Right renal cortex interstitium (tissue), 3 donors: Measurements from ENCODE around the gene ATP9A. TPM values are rescaled to one million over a fixed set of nuclear protein-coding genes. Genes with fewer than 3 reads are reported as not detected.
"Not testable (repeated sequence)": the region's sequence is repeated elsewhere in the genome, so short reads cannot be mapped to it uniquely, and the experiment has no call there.

Experiments used
- DNase-seq, 3 donors: peaks; one replicate each; pipeline ENCODE4 v3.0.0-alpha.2; 2013; ENCODE audit warnings: low read depth in 3 of 3, low spot score in 2 of 3
- polyA plus RNA-seq, 3 donors: library from polyadenylated mRNA; unstranded; fragments of 120-200 nt; gene quantifications; one replicate each; pipeline ENCODE4 v1.2.1, GENCODE V29; 2013; ENCODE audit not compliant: insufficient read length in 3 of 3

ATP9A gene
- polyA plus RNA-seq, 3 donors: 58.7 to 62.6 (median 61.4) TPM

GRCh38 chr20:51696304-51697071, 71.7 kb downstream of the ATP9A start:
- DNase-seq: no peak

DNA sequence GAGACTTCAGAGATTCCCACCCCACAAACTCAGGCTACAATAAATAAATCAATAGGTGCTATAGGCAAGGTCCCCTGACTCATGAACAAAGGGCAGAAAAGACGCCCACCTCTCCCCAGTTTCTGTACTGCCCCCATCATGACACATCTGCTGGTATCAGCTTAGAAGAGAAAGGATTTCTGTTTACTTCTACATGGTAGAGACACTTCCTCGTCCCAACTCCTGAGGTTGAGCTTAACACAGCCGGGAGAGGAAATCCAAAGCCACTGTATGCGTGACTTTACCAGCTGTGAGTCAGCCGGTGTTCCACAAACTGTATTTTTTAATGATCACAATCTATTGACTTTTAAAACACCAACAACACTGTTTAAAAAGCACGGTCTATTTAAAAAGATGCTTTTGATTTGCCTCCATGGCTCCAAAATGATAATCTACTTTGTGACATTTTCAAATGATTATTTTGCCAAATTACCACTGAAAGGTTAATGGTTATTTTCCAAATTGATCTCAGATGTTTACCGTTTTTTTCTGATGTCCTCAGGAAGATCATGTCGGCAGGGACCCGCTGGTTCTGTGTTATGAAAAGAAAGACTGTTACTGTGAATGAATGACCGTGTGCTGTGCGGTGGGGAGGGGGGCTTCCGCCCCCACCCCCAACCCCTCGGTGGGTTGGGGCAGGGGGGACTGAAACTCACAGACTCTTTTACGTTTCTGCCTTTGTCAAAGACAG, 72.5 kb downstream of the ATP9A start:
- no peak for DNase-seq

- no peak for DNase-seq
Measured at GRCh38 chr20:51692806-51693400, 75.3 kb downstream of the ATP9A start.

DNA sequence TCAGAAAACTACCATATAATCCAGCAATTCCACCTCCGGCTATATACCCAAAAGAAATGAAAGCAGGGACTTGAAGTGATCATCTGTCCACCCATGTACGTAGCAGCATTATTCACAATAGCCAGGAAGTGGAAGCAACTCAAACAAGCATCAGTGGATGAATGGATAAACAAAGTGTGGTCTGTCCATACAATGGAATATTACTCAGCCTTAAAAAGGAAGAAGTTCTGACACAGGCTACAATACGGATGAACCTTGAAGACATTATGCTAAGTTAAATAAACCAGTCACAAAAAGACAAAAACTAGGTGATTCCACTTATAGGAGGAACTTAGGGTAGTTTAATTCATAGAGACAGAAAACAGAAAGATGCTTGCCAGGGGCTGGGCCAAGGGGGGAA, 76.5 kb downstream of the ATP9A start:
- DNase-seq: no peak

- DNase-seq: no peak
Measured at GRCh38 chr20:51688600-51689244, 79.5 kb downstream of the ATP9A start.

DNA sequence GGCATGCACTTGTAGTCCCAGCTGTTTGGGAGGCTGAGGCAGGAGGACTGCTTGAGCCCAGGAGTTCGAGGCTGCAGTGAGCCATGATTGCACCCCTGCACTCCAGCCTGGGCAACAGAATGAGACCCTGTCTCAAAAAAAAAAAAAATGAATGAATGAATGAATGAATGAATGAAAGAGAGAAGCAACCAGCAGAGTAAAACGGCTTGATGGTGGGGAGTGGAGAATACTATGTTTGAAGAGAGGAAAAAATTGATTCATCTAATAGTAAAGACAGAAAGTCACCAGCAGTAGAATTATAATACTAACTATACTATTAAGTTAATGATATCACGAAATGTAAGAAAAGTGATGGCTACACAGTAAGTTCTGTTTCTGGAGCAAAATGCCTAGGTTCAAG, 80.6 kb downstream of the ATP9A start:
- DNase-seq: no peak

GRCh38 chr20:51687108-51687507, 81.1 kb downstream of the ATP9A start:
- DNase-seq: no peak

- not testable (repeated sequence) for DNase-seq
Measured at GRCh38 chr20:51685494-51685893, 82.7 kb downstream of the ATP9A start.

- DNase-seq: no peak
Measured at GRCh38 chr20:51680067-51680749, 88.0 kb downstream of the ATP9A start.

DNA sequence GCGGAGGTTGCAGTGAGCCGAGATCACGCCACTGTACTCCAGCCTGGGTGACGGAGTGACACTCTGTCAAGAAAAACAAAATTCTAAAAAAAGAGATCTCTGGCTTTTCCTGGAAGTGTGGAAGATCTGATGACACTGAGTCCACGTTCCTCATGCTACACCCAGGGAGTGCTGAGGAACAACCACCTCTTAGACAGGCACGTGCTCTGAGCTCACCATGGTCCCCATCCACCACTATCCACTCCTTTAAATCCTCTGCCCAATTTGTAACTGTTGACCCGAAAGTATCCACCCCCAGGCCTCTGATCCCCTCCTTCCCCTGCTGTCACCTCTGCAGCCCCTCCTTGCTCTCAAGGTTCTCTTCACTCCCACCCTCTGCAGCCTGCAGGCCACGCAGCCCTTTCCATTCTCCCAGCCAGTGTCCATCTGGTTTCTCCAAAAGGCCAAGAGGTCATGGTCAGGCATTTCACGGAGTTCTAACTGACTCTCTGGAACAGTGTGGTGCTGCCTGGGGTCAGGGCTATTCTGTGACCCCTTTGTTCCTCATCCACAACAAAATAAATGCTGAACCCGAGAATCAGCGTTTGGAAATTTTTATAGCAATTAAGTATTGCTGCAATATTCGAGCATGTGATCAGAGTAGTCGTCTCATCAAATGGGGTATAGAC, 88.8 kb downstream of the ATP9A start:
- DNase-seq: no peak

- no peak for DNase-seq
Measured at GRCh38 chr20:51678026-51678697, 90.0 kb downstream of the ATP9A start.

GRCh38 chr20:51668947-51669346, 99.2 kb downstream of the ATP9A start:
- no peak for DNase-seq

DNA sequence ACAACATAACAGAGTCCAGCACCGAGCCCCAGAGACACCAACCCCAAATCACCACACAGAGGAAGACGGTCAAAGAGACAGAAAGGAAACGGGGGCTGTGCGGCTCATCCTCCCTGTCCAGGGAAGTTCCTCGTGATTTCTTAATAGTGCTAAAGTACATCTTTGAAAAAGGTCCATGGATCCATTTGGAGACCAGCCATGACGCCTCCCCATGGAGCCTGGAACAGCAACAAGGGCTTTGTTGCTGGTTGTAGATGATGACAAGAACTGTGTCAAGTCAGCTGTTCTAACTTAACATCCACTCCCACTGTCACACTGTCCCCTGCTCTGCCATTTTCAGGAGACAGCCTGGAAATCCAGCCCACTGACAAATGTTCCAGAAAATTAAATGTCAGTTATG, 99.7 kb downstream of the ATP9A start:
- no peak for DNase-seq

GRCh38 chr20:51667491-51667890, 100.7 kb downstream of the ATP9A start:
- DNase-seq: no peak

DNA sequence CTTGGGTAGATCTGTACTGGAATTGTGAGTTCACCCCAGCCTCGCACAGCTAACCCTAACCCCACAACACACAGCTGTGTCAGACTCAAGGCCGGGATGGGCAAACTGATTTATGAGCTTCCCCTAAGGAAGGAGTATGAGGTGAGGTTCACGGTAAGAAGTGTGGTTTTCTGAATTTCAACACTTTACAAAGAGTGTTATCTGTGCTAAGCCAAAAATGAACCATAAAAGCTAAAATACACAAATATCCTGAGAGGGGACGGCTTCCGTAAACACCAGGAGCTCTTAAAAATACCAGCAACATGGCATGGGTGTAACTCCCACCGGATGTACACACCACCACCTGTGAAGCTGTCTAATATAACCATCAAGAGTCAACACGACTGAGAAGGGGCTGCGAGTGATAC, 101.2 kb downstream of the ATP9A start:
- DNase-seq: no peak

GRCh38 chr20:51666126-51666525, 102.1 kb downstream of the ATP9A start:
- no peak for DNase-seq

DNA sequence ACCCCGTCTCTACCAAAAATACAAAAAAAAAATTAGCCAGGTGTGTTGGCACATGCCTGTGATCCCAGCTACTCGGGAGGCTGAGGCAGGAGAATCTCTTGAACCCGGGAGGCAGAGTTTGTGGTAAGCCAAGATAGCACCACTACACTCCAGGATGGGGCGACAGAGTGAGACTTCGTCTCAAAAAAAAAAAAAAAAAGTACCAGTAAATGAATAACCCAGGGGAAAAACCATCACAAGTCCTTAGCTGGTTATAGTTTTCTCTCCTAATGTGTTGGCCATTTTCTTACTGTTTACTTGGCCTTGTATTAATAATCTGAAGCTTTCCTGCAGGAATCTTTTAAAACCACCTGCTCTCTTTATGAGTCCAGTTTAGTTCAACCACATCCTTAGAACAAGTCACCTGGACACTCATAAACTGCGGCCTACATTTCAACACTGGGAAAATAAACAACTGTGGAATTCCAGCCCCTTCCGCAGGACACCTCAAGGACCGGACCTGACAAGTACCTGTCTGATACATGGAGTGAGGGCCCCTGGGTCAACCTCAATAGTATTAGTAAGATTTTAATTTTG, 102.6 kb downstream of the ATP9A start:
- DNase-seq: no peak

GRCh38 chr20:51661609-51662178, 106.5 kb downstream of the ATP9A start:
- no peak for DNase-seq
